Ishikawa (cell line): ENCODE data around the gene VANGL1.

ENCODE experiments used
- CEBPB ChIP-seq: IDR thresholded peaks from 2 replicates; pipeline ENCODE4 v1.6.1; 2012
- CREB1 ChIP-seq: IDR thresholded peaks from 2 replicates; pipeline ENCODE4 v1.6.1; 2012; ENCODE audit warnings: low read depth
- EGR1 ChIP-seq: IDR thresholded peaks from 2 replicates; pipeline ENCODE4 v1.6.1; 2012
- EP300 ChIP-seq: IDR thresholded peaks from 2 replicates; pipeline ENCODE4 v1.6.1; 2012; ENCODE audit warnings: borderline replicate concordance
- FOXM1 ChIP-seq: IDR thresholded peaks from 2 replicates; pipeline ENCODE4 v1.6.1; 2012; ENCODE audit warnings: low read depth, borderline replicate concordance
- NFIC ChIP-seq: IDR thresholded peaks from 2 replicates; pipeline ENCODE4 v1.6.1; 2012
- RAD21 ChIP-seq: IDR thresholded peaks from 2 replicates; pipeline ENCODE4 v1.6.1; 2012; ENCODE audit warnings: low read depth
- TAF1 ChIP-seq: IDR thresholded peaks from 2 replicates; pipeline ENCODE4 v1.6.1; 2012; ENCODE audit warnings: low read depth, mild to moderate bottlenecking
- TEAD4 ChIP-seq: IDR thresholded peaks from 2 replicates; pipeline ENCODE4 v1.6.1; 2012
- YY1 ChIP-seq: IDR thresholded peaks from 2 replicates; pipeline ENCODE4 v1.6.1; 2012; ENCODE audit warnings: low read depth
- ZBTB7A ChIP-seq: IDR thresholded peaks from 2 replicates; pipeline ENCODE4 v1.6.1; 2012; ENCODE audit warnings: low read depth
- TF ChIP-seq, protein P1 (sequence below): IDR thresholded peaks from 2 replicates; pipeline ENCODE4 v1.6.1; 2012
- TF ChIP-seq, protein P2 (sequence below): IDR thresholded peaks from 2 replicates; pipeline ENCODE4 v1.6.1; 2012; ENCODE audit warnings: low read depth, mild to moderate bottlenecking
- TF ChIP-seq, protein P3 (sequence below): IDR thresholded peaks from 2 replicates; pipeline ENCODE4 v1.6.1; 2012

DNA sequence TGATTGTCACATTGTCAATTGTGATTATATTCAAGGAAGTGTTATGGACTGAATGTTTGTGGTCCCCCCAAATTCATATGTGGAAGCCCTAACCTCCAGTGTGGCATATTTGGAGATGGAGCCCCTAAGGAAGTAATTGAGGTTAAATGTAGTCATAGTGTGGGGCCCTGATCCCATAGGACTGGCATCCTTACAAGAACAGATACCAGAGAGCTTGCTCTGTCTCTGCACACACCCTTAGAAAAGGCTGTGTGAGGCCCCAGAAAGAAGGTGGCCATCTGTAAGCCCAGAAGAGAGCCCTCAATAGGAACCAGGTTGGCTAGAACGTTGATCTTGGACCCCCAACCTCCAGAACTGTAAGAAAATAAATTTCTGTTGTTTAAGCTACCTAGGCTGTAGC is 28.1 kb downstream of the VANGL1 start:
- TF ChIP-seq, protein P1, sequence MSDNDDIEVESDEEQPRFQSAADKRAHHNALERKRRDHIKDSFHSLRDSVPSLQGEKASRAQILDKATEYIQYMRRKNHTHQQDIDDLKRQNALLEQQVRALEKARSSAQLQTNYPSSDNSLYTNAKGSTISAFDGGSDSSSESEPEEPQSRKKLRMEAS, result no peak
- TF ChIP-seq ZBTB7A (no peak), CEBPB (no peak), NFIC (no peak), EP300 (no peak), EGR1 (no peak), TAF1 (no peak), YY1 (no peak), RAD21 (no peak), TEAD4 (no peak), FOXM1 (no peak), CREB1 (no peak)
- TF ChIP-seq, protein P2, sequence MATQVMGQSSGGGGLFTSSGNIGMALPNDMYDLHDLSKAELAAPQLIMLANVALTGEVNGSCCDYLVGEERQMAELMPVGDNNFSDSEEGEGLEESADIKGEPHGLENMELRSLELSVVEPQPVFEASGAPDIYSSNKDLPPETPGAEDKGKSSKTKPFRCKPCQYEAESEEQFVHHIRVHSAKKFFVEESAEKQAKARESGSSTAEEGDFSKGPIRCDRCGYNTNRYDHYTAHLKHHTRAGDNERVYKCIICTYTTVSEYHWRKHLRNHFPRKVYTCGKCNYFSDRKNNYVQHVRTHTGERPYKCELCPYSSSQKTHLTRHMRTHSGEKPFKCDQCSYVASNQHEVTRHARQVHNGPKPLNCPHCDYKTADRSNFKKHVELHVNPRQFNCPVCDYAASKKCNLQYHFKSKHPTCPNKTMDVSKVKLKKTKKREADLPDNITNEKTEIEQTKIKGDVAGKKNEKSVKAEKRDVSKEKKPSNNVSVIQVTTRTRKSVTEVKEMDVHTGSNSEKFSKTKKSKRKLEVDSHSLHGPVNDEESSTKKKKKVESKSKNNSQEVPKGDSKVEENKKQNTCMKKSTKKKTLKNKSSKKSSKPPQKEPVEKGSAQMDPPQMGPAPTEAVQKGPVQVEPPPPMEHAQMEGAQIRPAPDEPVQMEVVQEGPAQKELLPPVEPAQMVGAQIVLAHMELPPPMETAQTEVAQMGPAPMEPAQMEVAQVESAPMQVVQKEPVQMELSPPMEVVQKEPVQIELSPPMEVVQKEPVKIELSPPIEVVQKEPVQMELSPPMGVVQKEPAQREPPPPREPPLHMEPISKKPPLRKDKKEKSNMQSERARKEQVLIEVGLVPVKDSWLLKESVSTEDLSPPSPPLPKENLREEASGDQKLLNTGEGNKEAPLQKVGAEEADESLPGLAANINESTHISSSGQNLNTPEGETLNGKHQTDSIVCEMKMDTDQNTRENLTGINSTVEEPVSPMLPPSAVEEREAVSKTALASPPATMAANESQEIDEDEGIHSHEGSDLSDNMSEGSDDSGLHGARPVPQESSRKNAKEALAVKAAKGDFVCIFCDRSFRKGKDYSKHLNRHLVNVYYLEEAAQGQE, result no peak
- TF ChIP-seq, protein P3, sequence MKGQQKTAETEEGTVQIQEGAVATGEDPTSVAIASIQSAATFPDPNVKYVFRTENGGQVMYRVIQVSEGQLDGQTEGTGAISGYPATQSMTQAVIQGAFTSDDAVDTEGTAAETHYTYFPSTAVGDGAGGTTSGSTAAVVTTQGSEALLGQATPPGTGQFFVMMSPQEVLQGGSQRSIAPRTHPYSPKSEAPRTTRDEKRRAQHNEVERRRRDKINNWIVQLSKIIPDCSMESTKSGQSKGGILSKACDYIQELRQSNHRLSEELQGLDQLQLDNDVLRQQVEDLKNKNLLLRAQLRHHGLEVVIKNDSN, result no peak
